ENCODE data around the gene RAMP1. TPM values are rescaled to one million over a fixed set of nuclear protein-coding genes. Genes with fewer than 3 reads are reported as not detected.
A peak's percentile ranks its signal among the peaks of the same experiment; 100 is the strongest.

RAMP1 gene
- total and polyA plus RNA-seq, 2 experiments from 2014 or later: 5.6 to 5.7 TPM

DNA sequence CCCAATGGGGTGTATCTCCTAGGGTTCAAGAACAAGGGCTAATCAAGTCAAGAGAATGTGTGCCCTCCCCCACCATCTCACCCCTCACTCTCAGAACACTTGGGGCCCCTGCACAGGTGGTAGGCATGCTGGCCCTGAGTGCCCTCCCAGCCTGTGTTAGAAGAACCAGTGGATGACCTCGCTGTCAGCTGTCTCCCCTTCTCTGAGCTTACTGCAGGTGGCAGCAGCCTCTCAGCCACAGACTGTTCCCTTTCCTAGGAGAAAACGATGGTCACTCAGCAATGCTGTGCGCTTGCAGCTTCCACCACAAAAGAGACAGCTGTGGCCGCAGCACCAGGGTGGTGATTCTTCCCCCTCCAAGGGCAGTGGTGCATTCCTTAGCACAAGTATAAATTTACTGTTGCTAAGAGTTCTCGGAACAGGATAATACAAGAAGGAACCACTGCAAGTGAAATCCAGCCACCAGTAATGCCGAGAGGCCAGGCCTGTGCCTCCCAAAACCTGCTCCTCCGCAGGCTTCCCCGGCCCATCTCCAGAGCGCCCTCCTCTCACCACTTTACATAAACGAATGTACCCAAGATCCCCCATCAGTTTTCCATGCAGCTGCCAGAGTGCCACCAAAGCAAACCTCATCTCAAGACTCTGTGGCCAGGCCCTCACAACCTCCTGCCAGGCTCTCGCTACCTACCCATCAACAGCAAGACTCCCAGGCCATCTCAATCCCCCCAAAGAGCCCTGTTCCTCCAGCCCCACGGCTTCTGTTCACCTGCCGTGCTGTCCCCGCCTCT, 935 bp upstream of the RAMP1 start:
- TF ChIP-seq, protein P1, sequence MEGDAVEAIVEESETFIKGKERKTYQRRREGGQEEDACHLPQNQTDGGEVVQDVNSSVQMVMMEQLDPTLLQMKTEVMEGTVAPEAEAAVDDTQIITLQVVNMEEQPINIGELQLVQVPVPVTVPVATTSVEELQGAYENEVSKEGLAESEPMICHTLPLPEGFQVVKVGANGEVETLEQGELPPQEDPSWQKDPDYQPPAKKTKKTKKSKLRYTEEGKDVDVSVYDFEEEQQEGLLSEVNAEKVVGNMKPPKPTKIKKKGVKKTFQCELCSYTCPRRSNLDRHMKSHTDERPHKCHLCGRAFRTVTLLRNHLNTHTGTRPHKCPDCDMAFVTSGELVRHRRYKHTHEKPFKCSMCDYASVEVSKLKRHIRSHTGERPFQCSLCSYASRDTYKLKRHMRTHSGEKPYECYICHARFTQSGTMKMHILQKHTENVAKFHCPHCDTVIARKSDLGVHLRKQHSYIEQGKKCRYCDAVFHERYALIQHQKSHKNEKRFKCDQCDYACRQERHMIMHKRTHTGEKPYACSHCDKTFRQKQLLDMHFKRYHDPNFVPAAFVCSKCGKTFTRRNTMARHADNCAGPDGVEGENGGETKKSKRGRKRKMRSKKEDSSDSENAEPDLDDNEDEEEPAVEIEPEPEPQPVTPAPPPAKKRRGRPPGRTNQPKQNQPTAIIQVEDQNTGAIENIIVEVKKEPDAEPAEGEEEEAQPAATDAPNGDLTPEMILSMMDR (IDR thresholded peaks at IDR 0.05; ENCODE audit: low read depth, low read length): peak; percentile 93
- Histone ChIP-seq H3K36me3 (no peaks in the 10 kb centered on the region), H3K27me3 (peaks cover 42% of the 10 kb centered on the region), H3K4me1 (ENCODE audit: low read depth) (no peaks in the 10 kb centered on the region), H3K9me3 (ENCODE audit: low read depth) (no peaks in the 10 kb centered on the region), H3K27ac (no peak overlapping the region), H3K4me3 (no peak overlapping the region)
- DNase-seq (ENCODE audit: low read depth in 1 of 2, low spot score in 1 of 2): peak; percentile 84 to 90

DNA sequence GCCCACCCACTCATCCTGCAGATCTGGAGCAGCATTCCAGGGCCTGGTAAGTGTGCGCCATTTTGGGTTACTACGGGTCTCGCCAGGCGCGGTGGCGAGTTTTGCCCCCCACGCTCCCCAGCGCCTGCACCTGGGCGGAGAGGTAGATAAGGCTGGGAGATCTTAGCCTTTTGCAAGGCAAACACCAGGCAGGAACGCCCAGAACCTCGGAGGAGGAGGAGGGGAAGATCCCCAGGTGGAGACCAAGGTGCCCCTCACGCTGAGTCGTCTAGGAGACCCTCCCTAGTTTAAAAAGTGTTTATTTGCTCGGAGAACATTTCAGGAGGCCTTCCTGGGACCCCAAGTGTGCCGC, 365 bp upstream of the RAMP1 start:
- Histone ChIP-seq H3K4me3 (peak overlapping the region; percentile 37), H3K27ac (no peak overlapping the region), H3K36me3 (no peaks in the 10 kb centered on the region), H3K4me1 (ENCODE audit: low read depth) (no peaks in the 10 kb centered on the region), H3K9me3 (ENCODE audit: low read depth) (no peaks in the 10 kb centered on the region), H3K27me3 (peaks cover 42% of the 10 kb centered on the region)
- TF ChIP-seq, protein P1 (IDR thresholded peaks at IDR 0.05; ENCODE audit: low read depth, low read length): no peak
- no peak for DNase-seq (ENCODE audit: low read depth in 1 of 2, low spot score in 1 of 2)

DNA sequence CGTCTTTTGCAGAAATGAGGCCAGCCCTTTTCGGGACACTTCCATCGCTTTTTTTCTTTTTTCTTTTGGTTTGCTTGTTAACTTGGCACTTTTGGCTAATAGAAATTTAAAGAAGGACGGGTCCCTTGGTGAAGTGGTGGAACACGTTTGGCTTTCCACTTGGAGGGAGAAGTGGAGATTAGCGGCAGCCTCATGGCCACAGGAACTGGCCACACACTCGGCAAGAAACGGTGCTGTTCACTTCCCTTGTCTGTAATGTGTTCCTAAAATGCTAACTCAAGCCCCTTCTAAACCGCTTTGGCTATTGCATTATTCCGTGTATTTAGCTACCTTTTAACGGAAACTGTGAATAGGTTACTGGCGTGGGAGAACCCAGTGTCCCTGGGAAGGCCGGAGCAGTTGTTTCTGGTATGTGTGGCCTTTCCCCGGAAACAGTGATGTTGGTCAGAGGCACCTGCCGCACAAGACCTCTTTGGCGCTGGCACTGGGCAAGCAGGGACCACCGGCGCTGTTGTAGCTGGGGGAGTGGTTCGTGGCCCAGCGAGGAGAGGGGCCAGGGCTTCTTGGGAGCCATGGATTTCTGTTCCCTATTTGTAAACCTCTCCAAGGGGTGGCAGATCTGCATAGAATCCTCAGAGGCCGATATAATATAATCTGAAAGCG, 981 bp downstream of the RAMP1 start:
- H3K4me1 ChIP-seq (ENCODE audit: low read depth): no peaks in the 10 kb centered on the region
- peaks cover 42% of the 10 kb centered on the region for H3K27me3 ChIP-seq
- TF ChIP-seq, protein P1 (IDR thresholded peaks at IDR 0.05; ENCODE audit: low read depth, low read length): no peak
- no peaks in the 10 kb centered on the region for H3K36me3 ChIP-seq
- no peak overlapping the region for H3K27ac ChIP-seq
- H3K9me3 ChIP-seq (ENCODE audit: low read depth): no peaks in the 10 kb centered on the region
- H3K4me3 ChIP-seq: peak overlapping the region; percentile 37
- DNase-seq (ENCODE audit: low read depth in 1 of 2, low spot score in 1 of 2): no peak

DNA sequence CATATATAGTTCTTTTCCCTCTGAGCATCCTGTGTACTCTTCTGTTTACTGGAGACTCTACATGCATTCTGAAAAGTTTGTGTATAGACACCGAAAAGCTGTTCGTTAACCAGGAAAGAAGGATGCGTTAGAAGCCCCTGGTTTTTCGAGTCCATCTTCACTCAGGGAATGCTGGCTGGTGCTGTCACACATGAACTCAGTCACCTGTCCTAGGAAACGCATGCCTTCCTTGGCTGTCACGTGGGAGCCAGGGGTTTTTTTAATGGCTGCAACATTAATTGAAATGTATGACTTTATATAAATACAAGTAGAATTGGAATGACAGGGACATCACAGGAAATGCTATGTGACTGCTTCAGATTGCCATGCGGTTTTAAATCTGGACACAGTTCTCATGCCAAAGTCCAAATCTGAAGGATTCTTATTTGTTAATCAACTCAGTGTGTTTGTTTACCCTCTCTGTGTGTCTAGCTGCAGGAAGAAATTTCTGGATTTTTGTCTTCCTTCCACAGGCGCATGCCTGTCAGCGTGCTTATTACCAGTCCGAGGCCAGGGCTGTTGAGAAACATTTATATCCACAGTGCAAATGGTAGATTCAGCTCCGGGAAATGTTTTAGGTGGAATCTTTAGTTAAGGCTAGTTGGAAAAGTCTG, 2.6 kb downstream of the RAMP1 start:
- Histone ChIP-seq H3K27me3 (peaks cover 42% of the 10 kb centered on the region), H3K4me3 (no peak overlapping the region), H3K4me1 (ENCODE audit: low read depth) (no peaks in the 10 kb centered on the region), H3K9me3 (ENCODE audit: low read depth) (no peaks in the 10 kb centered on the region), H3K27ac (no peak overlapping the region), H3K36me3 (no peaks in the 10 kb centered on the region)
- DNase-seq (ENCODE audit: low read depth in 1 of 2, low spot score in 1 of 2): no peak
- TF ChIP-seq, protein P1 (IDR thresholded peaks at IDR 0.05; ENCODE audit: low read depth, low read length): no peak

DNA sequence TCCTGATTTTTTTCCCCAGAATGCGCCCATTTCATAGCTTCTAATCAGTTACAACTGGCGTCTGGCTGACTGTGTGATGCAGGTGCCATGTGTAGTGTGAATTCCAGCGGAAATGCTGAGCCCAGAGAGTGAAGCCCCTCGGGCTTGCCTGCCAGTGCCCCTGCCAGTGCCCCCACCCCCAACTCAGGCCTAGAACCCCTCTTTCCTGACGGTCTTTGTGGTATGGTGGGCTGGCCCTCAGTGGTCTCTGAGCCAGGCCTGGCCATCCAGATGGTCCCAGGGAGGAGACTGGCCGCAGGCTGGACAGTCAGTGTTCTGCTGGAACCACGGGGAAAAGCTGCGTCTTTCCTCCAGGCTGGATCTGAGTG, 3.1 kb downstream of the RAMP1 start:
- Histone ChIP-seq H3K27ac (no peak overlapping the region), H3K4me1 (ENCODE audit: low read depth) (no peaks in the 10 kb centered on the region), H3K4me3 (no peak overlapping the region), H3K36me3 (no peaks in the 10 kb centered on the region), H3K9me3 (ENCODE audit: low read depth) (no peaks in the 10 kb centered on the region), H3K27me3 (peaks cover 42% of the 10 kb centered on the region)
- TF ChIP-seq, protein P1 (IDR thresholded peaks at IDR 0.05; ENCODE audit: low read depth, low read length): no peak
- no peak for DNase-seq (ENCODE audit: low read depth in 1 of 2, low spot score in 1 of 2)

Measured in cardiac muscle cell (in vitro differentiated cells and primary cell).